CD4-positive, alpha-beta T cell (primary cell): ENCODE results near the gene TLE2. TPM values are rescaled to one million over a fixed set of nuclear protein-coding genes. Genes with fewer than 3 reads are reported as not detected.

Experiments used
- ATAC-seq: fragments of 200-7000 bp; cut with Tn5 transposase; one replicate; pipeline ENCODE4 v1.10.0; 2022; ENCODE audit warnings: mild to moderate bottlenecking; ENCODE audit not compliant: poor library complexity
- CTCF ChIA-PET: fragments of 350-600 bp; sonication (Branson Sonifier 250); formaldehyde crosslinking; loops from one replicate; lab custom pipeline; 2021; ENCODE audit warnings: antibody characterized with exemption, inconsistent platforms; lab: Charles Lee
- POLR2A ChIA-PET: fragments of 350-600 bp; sonication (Branson Sonifier 250); formaldehyde crosslinking; loops from one replicate; lab custom pipeline; 2021; ENCODE audit warnings: antibody characterized with exemption, inconsistent platforms; lab: Charles Lee
- DNase-seq, 14 experiments: peaks; one replicate each; pipeline ENCODE4 v3.0.0-alpha.2; 2013 to 2020; ENCODE audit warnings: mixed read lengths in 2 of 14
- H3K27ac ChIP-seq, 2 donors: one replicate each; pipeline versions ENCODE4 v1.5.1 to v1.7.0; 2013; ENCODE audit warnings: low read length in 2 of 2, low read depth in 1 of 2, mild to moderate bottlenecking in 1 of 2
- H3K27me3 ChIP-seq, 2 experiments: 1 replicate in 1 of 2; 2 replicates in 1 of 2; pipeline versions ENCODE4 v1.6.1 to v1.7.0; 2013; ENCODE audit warnings: low read length in 2 of 2, control low read depth in 1 of 2, mild to moderate bottlenecking in 1 of 2, moderate library complexity in 1 of 2; ENCODE audit not compliant: insufficient read depth in 2 of 2, control insufficient read depth in 1 of 2
- H3K36me3 ChIP-seq: one replicate; pipeline ENCODE4 v1.6.1; 2013; ENCODE audit warnings: low read length, control low read depth; ENCODE audit not compliant: insufficient read depth
- H3K4me1 ChIP-seq: one replicate; pipeline ENCODE4 v1.6.1; 2013; ENCODE audit warnings: low read length, control low read depth; ENCODE audit not compliant: insufficient read depth
- H3K4me3 ChIP-seq: one replicate; pipeline ENCODE4 v1.5.1; 2013; ENCODE audit warnings: mild to moderate bottlenecking, low read length, moderate library complexity
- H3K9me3 ChIP-seq, 2 experiments: 1 replicate in 1 of 2; 2 replicates in 1 of 2; pipeline versions ENCODE4 v1.6.1 to v1.7.0; 2013; ENCODE audit warnings: low read length in 2 of 2, mild to moderate bottlenecking in 2 of 2, control low read depth in 1 of 2, moderate library complexity in 1 of 2; ENCODE audit not compliant: control insufficient read depth in 1 of 2, insufficient read depth in 1 of 2
- H3K27ac Mint-ChIP-seq: one replicate; pipeline ENCODE4 v1.8.0; 2020; ENCODE audit warnings: mixed read lengths
- H3K27me3 Mint-ChIP-seq: one replicate; pipeline ENCODE4 v1.8.0; 2021; ENCODE audit warnings: mixed read lengths
- H3K36me3 Mint-ChIP-seq: one replicate; pipeline ENCODE4 v1.8.0; 2021; ENCODE audit warnings: low read depth, mixed read lengths
- H3K4me1 Mint-ChIP-seq: one replicate; pipeline ENCODE4 v1.8.0; 2021; ENCODE audit warnings: low read depth, mixed read lengths
- H3K4me3 Mint-ChIP-seq: one replicate; pipeline ENCODE4 v1.8.0; 2020; ENCODE audit warnings: mild to moderate bottlenecking, mixed read lengths
- H3K9me3 Mint-ChIP-seq: one replicate; pipeline ENCODE4 v1.8.0; 2020; ENCODE audit warnings: mixed read lengths
- CTCF ChIP-seq: fragments of 200-600 bp; IDR thresholded peaks from one replicate; pipeline ENCODE4 v1.8.0; 2022; ENCODE audit warnings: antibody characterized with exemption, mild to moderate bottlenecking
- intact Hi-C, 2 experiments: fragments of 100-400 bp; cut with DNase I in 1 of 2; cut with micrococcal nuclease in 1 of 2; formaldehyde crosslinking; loops; one replicate each; pipeline versions ENCODE4 v1.15.1 to v1.9.0; 2023 to 2025; cut with DNase I, micrococcal nuclease
- total RNA-seq, 174 experiments: library from RNA in 2 of 174; stranded (reverse) in 2 of 174; gene quantifications; one replicate each; pipeline ENCODE4 v1.2.3 and lab custom pipeline; 2021 to 2026

Gene TLE2
- total RNA-seq, 2 experiments from 2014 or later: 23.9 to 25.0 TPM

GRCh38 chr19:2981898-2982297, 47.2 kb downstream of the TLE2 start:
- peaks cover 0 to 11% of the 10 kb centered on the region in 2 experiments for H3K27me3 ChIP-seq
- TF ChIP-seq CTCF: no peak
- peaks cover 0 to 5% of the 10 kb centered on the region in 2 experiments for H3K9me3 ChIP-seq
- peaks cover 16% of the 10 kb centered on the region for H3K4me1 ChIP-seq
- no peak overlapping the region for H3K4me3 ChIP-seq
- no peaks in the 10 kb centered on the region for H3K36me3 ChIP-seq
- Mint-ChIP-seq H3K9me3 (no peaks in the 10 kb centered on the region), H3K4me1 (peaks cover 4% of the 10 kb centered on the region), H3K27ac (no peak overlapping the region), H3K36me3 (peaks cover 3% of the 10 kb centered on the region), H3K27me3 (peaks cover 26% of the 10 kb centered on the region), H3K4me3 (no peak overlapping the region)
- DNase-seq: no peak
- CTCF ChIA-PET: no interaction called here
- no peak overlapping the region for H3K27ac ChIP-seq
- no peak for ATAC-seq
- POLR2A ChIA-PET: no interaction called here
- intact Hi-C loops: no loop called here

GRCh38 chr19:2978772-2979171, 50.3 kb downstream of the TLE2 start:
- ChIA-PET POLR2A (interaction anchor here (1.2 kb wide), 1 partner anchor 57 kb away, joined by 3 read pairs; no protein-coding TSS in a partner anchor), CTCF (no interaction called here)
- Mint-ChIP-seq H3K9me3 (no peaks in the 10 kb centered on the region), H3K4me1 (peaks cover 17% of the 10 kb centered on the region), H3K27ac (no peak overlapping the region), H3K4me3 (no peak overlapping the region), H3K36me3 (peaks cover 7% of the 10 kb centered on the region), H3K27me3 (peaks cover 20% of the 10 kb centered on the region)
- ATAC-seq (no peak), DNase-seq (no peak)
- peaks cover 0 to 5% of the 10 kb centered on the region in 2 experiments for H3K9me3 ChIP-seq
- peaks cover 3 to 13% of the 10 kb centered on the region in 2 experiments for H3K27me3 ChIP-seq
- no peaks in the 10 kb centered on the region for H3K36me3 ChIP-seq
- peaks cover 33% of the 10 kb centered on the region for H3K4me1 ChIP-seq
- intact Hi-C loops: loop anchor here in 1 of 2 experiments (10.0 kb wide), 1 partner anchor 56 kb away; no protein-coding TSS in a partner anchor
- no peak for TF ChIP-seq CTCF
- no peak overlapping the region for H3K27ac ChIP-seq
- no peak overlapping the region for H3K4me3 ChIP-seq

GRCh38 chr19:2978166-2978767, 50.8 kb downstream of the TLE2 start:
- no peak for TF ChIP-seq CTCF
- no peak for ATAC-seq
- Mint-ChIP-seq H3K4me3 (no peak overlapping the region), H3K4me1 (peaks cover 17% of the 10 kb centered on the region), H3K9me3 (no peaks in the 10 kb centered on the region), H3K27ac (no peak overlapping the region), H3K36me3 (peaks cover 7% of the 10 kb centered on the region), H3K27me3 (peaks cover 17% of the 10 kb centered on the region)
- Histone ChIP-seq H3K4me1 (peaks cover 32% of the 10 kb centered on the region), H3K9me3 (peaks cover 0 to 5% of the 10 kb centered on the region in 2 experiments), H3K27ac (no peak overlapping the region), H3K27me3 (peaks cover 3 to 8% of the 10 kb centered on the region in 2 experiments), H3K36me3 (no peaks in the 10 kb centered on the region), H3K4me3 (no peak overlapping the region)
- no peak for DNase-seq
- intact Hi-C loops: loop anchor here in 1 of 2 experiments (10.0 kb wide), 1 partner anchor 57 kb away; no protein-coding TSS in a partner anchor
- CTCF ChIA-PET: interaction anchor here (1.5 kb wide), 1 partner anchor 126 kb away, joined by 4 read pairs; no protein-coding TSS in a partner anchor
- POLR2A ChIA-PET: interaction anchor here (1.0 to 2.2 kb wide), 3 partner anchors 58 to 82 kb away, joined by 3 to 25 read pairs (median 3); no protein-coding TSS in a partner anchor
